MM.1S (cell line): ENCODE results near the gene DDX3X.
"Not testable (repeated sequence)": the region's sequence is repeated elsewhere in the genome, so short reads cannot be mapped to it uniquely, and the experiment has no call there.

Experiments used
- DNase-seq: peaks from one replicate; pipeline ENCODE4 v3.0.0-alpha.2; 2015
- H2AFZ ChIP-seq: fragments of 300-600 bp; sonication (generic); 2 replicates; pipeline ENCODE4 v1.6.0; 2016; ENCODE audit warnings: antibody characterized with exemption, low read length
- H3F3A ChIP-seq: fragments of 300-600 bp; sonication (generic); 2 replicates; pipeline ENCODE4 v1.6.1; 2016; ENCODE audit warnings: mild to moderate bottlenecking, antibody characterized with exemption, low read length, moderate library complexity, mixed read lengths; ENCODE audit not compliant: insufficient read depth
- H3K27ac ChIP-seq: fragments of 300-600 bp; sonication (generic); 2 replicates; pipeline ENCODE4 v1.5.1; 2016; ENCODE audit warnings: mild to moderate bottlenecking, low read length
- H3K27me3 ChIP-seq: fragments of 300-600 bp; sonication (generic); replicated peaks from 2 replicates; pipeline ENCODE4 v1.6.0; 2016; ENCODE audit warnings: low read length; ENCODE audit not compliant: insufficient read depth
- H3K36me3 ChIP-seq: fragments of 300-600 bp; sonication (generic); replicated peaks from 2 replicates; pipeline ENCODE4 v1.6.1; 2016; ENCODE audit warnings: mild to moderate bottlenecking, low read length, mixed read lengths; ENCODE audit not compliant: insufficient read depth
- H3K4me1 ChIP-seq: fragments of 300-600 bp; sonication (generic); 2 replicates; pipeline ENCODE4 v1.6.1; 2016; ENCODE audit warnings: low read length, mixed read lengths
- H3K4me2 ChIP-seq: fragments of 300-600 bp; sonication (generic); 2 replicates; pipeline ENCODE4 v1.6.0; 2016; ENCODE audit warnings: low read depth, low read length
- H3K4me3 ChIP-seq: fragments of 300-600 bp; sonication (generic); 2 replicates; pipeline ENCODE4 v1.5.1; 2016; ENCODE audit warnings: low read length, mixed read lengths
- H3K79me2 ChIP-seq: fragments of 300-600 bp; sonication (generic); 2 replicates; pipeline ENCODE4 v1.6.1; 2016; ENCODE audit warnings: mixed run types, low read length, mixed read lengths
- H3K9ac ChIP-seq: fragments of 300-600 bp; sonication (generic); 2 replicates; pipeline ENCODE4 v1.6.1; 2016; ENCODE audit warnings: low read length, mixed read lengths
- H3K9me2 ChIP-seq: fragments of 300-600 bp; sonication (generic); replicated peaks from 2 replicates; pipeline ENCODE4 v1.6.1; 2016; ENCODE audit warnings: mild to moderate bottlenecking, low read length, mixed read lengths; ENCODE audit not compliant: insufficient read depth
- H3K9me3 ChIP-seq: fragments of 300-600 bp; sonication (generic); replicated peaks from 2 replicates; pipeline ENCODE4 v1.6.1; 2016; ENCODE audit warnings: mild to moderate bottlenecking, low read length, mixed read lengths; ENCODE audit not compliant: insufficient read depth
- H4K20me1 ChIP-seq: fragments of 300-600 bp; sonication (generic); 2 replicates; pipeline ENCODE4 v1.6.1; 2016; ENCODE audit warnings: mild to moderate bottlenecking, low read length, moderate library complexity, mixed read lengths; ENCODE audit not compliant: insufficient read depth
- CTCF ChIP-seq: fragments of 300-600 bp; sonication (generic); IDR thresholded peaks from 2 replicates; pipeline ENCODE4 v1.5.1; 2016; ENCODE audit warnings: antibody characterized with exemption, low read length, mixed read lengths
- EZH2 ChIP-seq: fragments of 300-600 bp; sonication (generic); optimal IDR thresholded peaks from 2 replicates; pipeline ENCODE3; 2017; ENCODE audit warnings: low read depth, mild to moderate bottlenecking, antibody characterized with exemption, low read length, mixed read lengths
- EZH2phosphoT487 ChIP-seq: fragments of 300-600 bp; sonication (generic); IDR thresholded peaks from 2 replicates; pipeline ENCODE4 v1.6.1; 2018; ENCODE audit warnings: antibody characterized with exemption, low read length

Gene DDX3X

GRCh38 chrX:41353985-41354384 is 20.0 kb downstream of the DDX3X start:
- Histone ChIP-seq H3K4me1 (no peaks in the 10 kb centered on the region), H3K4me3 (no peak overlapping the region), H3K9me3 (no peaks in the 10 kb centered on the region), H2AFZ (no peak overlapping the region), H3K9me2 (no peaks in the 10 kb centered on the region), H3K27ac (no peak overlapping the region), H3K27me3 (no peaks in the 10 kb centered on the region), H3K79me2 (no peaks in the 10 kb centered on the region), H3F3A (peaks cover 13% of the 10 kb centered on the region), H3K9ac (no peak overlapping the region), H3K4me2 (no peak overlapping the region), H3K36me3 (no peaks in the 10 kb centered on the region), H4K20me1 (no peaks in the 10 kb centered on the region)
- no peak for TF ChIP-seq CTCF
- no peak for TF ChIP-seq EZH2phosphoT487
- no peak for DNase-seq

DNA sequence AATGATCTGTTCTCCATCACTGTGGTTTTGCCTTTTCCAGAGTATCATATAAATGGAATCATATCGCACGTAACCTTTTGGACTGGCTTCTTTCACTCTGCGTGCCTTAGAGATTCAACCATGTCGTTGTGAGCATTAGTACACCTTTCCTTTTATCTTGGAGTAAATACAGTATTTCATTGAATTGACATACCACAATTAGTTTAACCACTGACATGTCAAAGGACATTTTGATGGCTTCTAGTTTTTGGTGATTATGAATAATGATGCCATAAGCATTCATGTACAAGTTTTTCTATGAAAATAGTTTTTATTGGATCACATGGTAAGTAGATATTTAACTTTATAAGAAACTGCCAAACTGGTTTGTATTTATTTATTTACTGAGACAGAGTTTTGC is 35.2 kb downstream of the DDX3X start:
- no peak for DNase-seq
- no peak overlapping the region for H3K9ac ChIP-seq
- TF ChIP-seq EZH2phosphoT487 (no peak), EZH2 (no peak), CTCF (no peak)
- no peaks in the 10 kb centered on the region for H3K27me3 ChIP-seq
- no peaks in the 10 kb centered on the region for H3K4me1 ChIP-seq
- no peak overlapping the region for H2AFZ ChIP-seq
- H3F3A ChIP-seq = no peaks in the 10 kb centered on the region
- no peaks in the 10 kb centered on the region for H3K36me3 ChIP-seq
- H3K4me3 ChIP-seq = no peak overlapping the region
- no peak overlapping the region for H3K4me2 ChIP-seq
- no peak overlapping the region for H3K27ac ChIP-seq
- no peaks in the 10 kb centered on the region for H3K79me2 ChIP-seq
- H3K9me2 ChIP-seq = no peaks in the 10 kb centered on the region
- no peaks in the 10 kb centered on the region for H3K9me3 ChIP-seq
- no peaks in the 10 kb centered on the region for H4K20me1 ChIP-seq

DNA sequence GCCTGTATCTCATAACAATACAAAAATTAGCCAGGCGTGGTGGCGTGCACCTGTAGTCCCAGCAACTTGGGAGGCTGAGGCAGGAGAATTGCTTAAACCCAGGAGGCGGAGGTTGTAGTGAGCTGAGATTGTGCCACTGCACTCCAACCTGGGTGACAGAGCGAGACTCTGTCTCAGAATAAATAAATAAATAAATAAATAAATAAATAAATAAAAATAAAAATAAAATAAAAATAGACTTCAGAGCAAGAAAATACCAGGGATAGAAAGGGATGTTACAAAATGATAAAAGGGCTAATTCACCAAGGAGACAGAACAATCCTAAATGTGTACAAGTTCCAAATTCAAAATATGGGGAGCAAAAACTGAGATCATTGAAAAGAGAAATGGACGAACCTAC is 37.6 kb downstream of the DDX3X start:
- not testable (repeated sequence) for H3K9me2 ChIP-seq, DNase-seq, H3K36me3 ChIP-seq, H4K20me1 ChIP-seq, H3K9me3 ChIP-seq, H3K4me3 ChIP-seq, H3K9ac ChIP-seq, H3K27ac ChIP-seq, H3K79me2 ChIP-seq, H3F3A ChIP-seq, H3K4me1 ChIP-seq, H3K4me2 ChIP-seq, H3K27me3 ChIP-seq, H2AFZ ChIP-seq

- Histone ChIP-seq H3K9me3 (no peaks in the 10 kb centered on the region), H3K9me2 (no peaks in the 10 kb centered on the region), H3K27ac (no peak overlapping the region), H3K9ac (no peak overlapping the region), H3K4me2 (no peak overlapping the region), H4K20me1 (no peaks in the 10 kb centered on the region), H3K79me2 (no peaks in the 10 kb centered on the region), H3F3A (no peaks in the 10 kb centered on the region), H3K4me1 (no peaks in the 10 kb centered on the region), H2AFZ (no peak overlapping the region), H3K4me3 (no peak overlapping the region), H3K36me3 (no peaks in the 10 kb centered on the region), H3K27me3 (no peaks in the 10 kb centered on the region)
- DNase-seq = no peak
- no peak for TF ChIP-seq CTCF
- no peak for TF ChIP-seq EZH2
- TF ChIP-seq EZH2phosphoT487 = no peak
Measured at GRCh38 chrX:41373989-41374606, 40.1 kb downstream of the DDX3X start.
